ENCODE data around the gene TOR1B.
"Not testable (repeated sequence)": the region's sequence is repeated elsewhere in the genome, so short reads cannot be mapped to it uniquely, and the experiment has no call there.

DNA sequence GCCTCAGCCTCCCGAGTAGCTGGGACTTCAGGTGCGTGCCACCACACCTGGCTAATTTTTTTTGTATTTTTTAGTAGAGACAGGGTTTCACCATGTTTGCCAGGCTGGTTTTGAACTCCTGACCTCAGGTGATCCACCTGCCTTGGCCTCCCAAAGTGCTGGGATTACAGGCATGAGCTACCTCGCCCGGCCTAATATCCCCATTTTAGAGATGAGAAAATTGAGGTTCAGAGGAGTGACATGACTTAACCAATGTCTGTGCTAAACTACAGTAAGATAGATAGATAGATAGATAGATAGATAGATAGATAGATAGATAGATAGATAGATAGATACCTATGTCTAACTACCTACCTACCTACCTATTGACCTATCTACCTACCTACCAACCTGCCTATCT is 26.9 kb upstream of the TOR1B start:
- not testable (repeated sequence) for TF ChIP-seq CTCF (IDR thresholded peaks at IDR 0.05; ENCODE audit: low read length); EZH2 (optimal IDR thresholded peaks at IDR 0.05; ENCODE audit: low read depth, low read length); EZH2phosphoT487 (IDR thresholded peaks at IDR 0.05; ENCODE audit: low read length)

All from MM.1S (cell line).